PC-3 (cell line): ENCODE results near the gene CRYBB3.

Source experiments
- CTCF ChIP-seq: fragments of 300-600 bp; sonication (generic); conservative IDR thresholded peaks from 2 replicates; pipeline ENCODE4 v1.5.1; 2017; ENCODE audit warnings: antibody characterized with exemption, low read depth, mild to moderate bottlenecking, low read length
- EZH2 ChIP-seq: fragments of 300-600 bp; sonication (generic); IDR thresholded peaks from one replicate; pipeline ENCODE4 v1.6.1; 2017; ENCODE audit warnings: antibody characterized with exemption, mild to moderate bottlenecking, low read length; ENCODE audit not compliant: unreplicated experiment

GRCh38 chr22:25183949-25184619 is 15.6 kb upstream of the CRYBB3 start:
- no peak for TF ChIP-seq CTCF
- TF ChIP-seq EZH2 = no peak
